GM19023 (cell line): ENCODE measurements around the gene DIAPH2.
"Not testable (repeated sequence)": the region's sequence is repeated elsewhere in the genome, so short reads cannot be mapped to it uniquely, and the experiment has no call there.

Experiments
- ATAC-seq: cut with Tn5 transposase; IDR thresholded peaks from one replicate; pipeline ENCODE4 v1.9.1; 2021; ENCODE audit warnings: mild to moderate bottlenecking, moderate library complexity; ENCODE audit not compliant: unreplicated experiment

Gene DIAPH2

GRCh38 chrX:96807318-96807717, 122.7 kb downstream of the DIAPH2 start:
- no peak for ATAC-seq

- ATAC-seq = no peak
Measured at GRCh38 chrX:96820935-96821334, 136.3 kb downstream of the DIAPH2 start.

DNA sequence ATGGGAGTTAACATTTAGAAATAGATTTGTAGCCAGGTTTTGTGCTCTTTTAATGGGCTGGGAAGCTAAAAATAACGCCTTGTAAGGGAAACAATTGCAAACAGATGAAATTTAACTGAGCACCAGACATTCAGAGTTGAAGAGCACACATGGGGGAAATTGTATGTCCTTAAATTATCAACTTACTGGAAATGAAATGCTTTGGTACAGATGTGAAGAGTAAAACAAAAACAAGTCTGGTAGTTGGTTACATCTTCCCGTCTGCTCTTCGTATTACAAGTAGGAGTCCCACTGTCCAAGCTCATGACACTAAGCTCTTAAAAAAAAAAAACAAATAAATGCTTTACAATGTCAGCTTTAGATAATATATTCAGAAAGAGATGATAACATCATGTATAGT, 139.5 kb downstream of the DIAPH2 start:
- ATAC-seq = no peak

DNA sequence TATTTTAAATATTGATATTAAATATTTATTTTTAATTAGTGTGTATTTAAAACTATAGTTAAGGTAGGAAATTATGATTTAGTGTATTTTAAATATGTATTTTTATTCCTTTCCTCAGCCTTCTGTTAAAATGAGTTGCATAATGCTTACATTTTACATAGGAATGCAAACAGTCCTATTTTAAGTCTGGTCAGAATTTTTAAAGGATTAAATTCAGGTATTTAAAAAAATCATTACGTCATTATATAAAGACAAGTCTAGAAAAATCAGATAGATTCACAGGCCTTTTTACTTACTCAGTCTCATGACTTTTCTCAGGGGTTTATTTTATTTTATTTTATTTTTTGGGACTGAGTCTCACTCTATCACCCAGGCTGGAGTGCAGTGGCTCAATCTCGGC, 148.7 kb downstream of the DIAPH2 start:
- no peak for ATAC-seq

- no peak for ATAC-seq
Measured at GRCh38 chrX:96834137-96834536, 149.5 kb downstream of the DIAPH2 start.

- ATAC-seq = peak; percentile 83
Measured at GRCh38 chrX:96835660-96836289, 151.1 kb downstream of the DIAPH2 start.

GRCh38 chrX:96837808-96838207, 153.2 kb downstream of the DIAPH2 start:
- ATAC-seq = no peak

- ATAC-seq = no peak
Measured at GRCh38 chrX:96838537-96838936, 153.9 kb downstream of the DIAPH2 start.

- no peak for ATAC-seq
Measured at GRCh38 chrX:96841325-96841724, 156.7 kb downstream of the DIAPH2 start.

- not testable (repeated sequence) for ATAC-seq
Measured at GRCh38 chrX:96841866-96842265, 157.2 kb downstream of the DIAPH2 start.

DNA sequence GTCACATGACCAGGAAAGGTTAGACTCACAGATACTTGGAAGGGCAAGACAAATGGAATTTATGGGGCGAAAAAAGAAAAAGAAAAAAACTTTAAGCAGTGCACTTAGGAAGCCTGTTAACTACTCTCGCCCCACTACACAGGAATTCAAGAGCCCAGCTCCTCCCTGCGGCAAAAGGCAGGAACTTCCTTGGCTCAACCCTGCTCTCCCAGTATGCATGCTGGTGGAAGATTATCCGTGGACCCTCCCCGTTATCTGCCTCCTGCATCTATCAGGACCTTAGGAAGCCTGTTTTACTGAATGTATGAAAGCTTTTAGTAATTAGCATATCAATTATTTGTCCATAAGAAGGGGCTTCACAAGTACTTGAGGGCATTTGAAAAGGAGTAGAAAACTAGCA, 158.9 kb downstream of the DIAPH2 start:
- ATAC-seq = no peak

DNA sequence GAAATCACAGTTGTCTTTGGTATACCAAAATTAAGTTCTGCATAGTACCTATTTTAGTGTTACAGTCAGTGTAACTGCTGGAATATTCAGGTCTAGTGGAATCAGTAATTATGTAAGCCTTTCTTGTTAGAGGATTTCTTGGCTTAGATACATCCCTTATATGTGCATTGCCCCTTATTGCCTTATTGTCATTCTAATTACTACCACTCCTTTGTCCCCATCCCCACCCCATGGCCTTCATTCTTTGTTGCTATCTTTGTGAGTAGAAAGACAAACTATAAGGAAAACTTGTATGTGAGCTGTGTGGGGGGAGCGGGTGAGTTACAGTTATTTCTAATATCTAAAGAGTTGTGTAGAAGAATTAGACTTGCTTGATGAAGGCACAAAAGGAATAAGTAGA, 162.2 kb downstream of the DIAPH2 start:
- ATAC-seq = no peak

- not testable (repeated sequence) for ATAC-seq
Measured at GRCh38 chrX:96859422-96859821, 174.8 kb downstream of the DIAPH2 start.

DNA sequence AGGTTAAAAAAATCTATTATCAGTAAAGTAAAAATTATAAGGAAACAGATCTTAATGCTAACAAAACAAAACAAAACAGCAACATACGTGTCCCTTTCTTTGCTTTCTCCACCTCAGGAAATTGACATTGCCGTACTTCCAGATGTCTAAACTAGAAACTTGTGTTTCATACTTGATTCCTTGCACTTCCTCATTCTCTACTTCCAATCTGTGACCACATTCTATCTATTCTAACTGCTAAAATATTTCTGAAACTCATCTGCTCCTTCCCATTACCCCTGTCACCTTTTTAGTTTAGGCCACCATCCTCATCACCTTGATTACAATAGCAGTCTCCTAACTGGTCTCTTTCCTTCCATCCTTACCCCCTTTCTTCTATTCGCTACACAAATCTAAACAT, 176.6 kb downstream of the DIAPH2 start:
- no peak for ATAC-seq

- no peak for ATAC-seq
Measured at GRCh38 chrX:96861661-96862060, 177.0 kb downstream of the DIAPH2 start.

DNA sequence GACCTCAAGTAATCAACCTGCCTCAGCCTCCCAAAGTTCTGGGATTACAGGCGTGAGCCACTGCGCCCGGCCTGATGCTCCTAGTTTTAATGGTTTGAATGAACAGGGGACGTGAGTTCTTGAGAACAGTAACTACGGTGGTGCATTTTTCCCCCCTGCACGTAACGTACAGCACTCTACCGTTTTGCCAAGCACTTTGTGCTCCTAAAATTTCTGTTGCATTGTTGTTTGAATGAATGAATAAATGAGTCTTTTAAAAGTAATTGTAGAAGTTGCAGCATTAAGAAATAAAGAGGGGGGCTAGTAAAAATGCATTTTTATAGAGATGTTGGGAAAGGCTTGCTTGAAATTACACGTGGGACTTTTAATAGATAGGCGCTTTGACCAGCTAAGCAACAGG, 199.0 kb downstream of the DIAPH2 start, which contains the start of gene RPA4:
Gene RPA4, plus strand, starts transcription at position 301 of the 400 bp plus-strand sequence. CDS start 403 bp downstream, outside the sequence.
- no peak for ATAC-seq

- ATAC-seq = no peak
Measured at GRCh38 chrX:96884027-96884426, 199.4 kb downstream of the DIAPH2 start.

DNA sequence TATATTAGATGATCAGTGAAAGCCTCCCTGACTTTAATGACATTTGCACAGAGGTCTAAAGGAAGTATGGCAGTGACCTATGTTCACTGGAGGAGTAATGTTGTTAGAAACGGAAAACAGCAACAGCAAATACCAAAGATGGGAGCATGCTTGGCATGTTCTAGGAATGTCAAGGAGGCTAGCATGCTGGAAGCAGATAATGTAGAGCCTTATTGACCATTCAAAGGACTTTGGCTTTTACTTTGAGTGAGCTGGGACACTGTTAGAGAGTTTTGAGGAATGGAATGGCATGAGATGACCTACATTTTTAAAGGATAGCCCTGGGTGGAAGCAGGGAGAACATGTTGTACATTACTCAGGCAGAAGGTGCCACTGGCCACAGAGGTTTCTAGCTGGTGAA, 205.1 kb downstream of the DIAPH2 start:
- ATAC-seq = no peak

DNA sequence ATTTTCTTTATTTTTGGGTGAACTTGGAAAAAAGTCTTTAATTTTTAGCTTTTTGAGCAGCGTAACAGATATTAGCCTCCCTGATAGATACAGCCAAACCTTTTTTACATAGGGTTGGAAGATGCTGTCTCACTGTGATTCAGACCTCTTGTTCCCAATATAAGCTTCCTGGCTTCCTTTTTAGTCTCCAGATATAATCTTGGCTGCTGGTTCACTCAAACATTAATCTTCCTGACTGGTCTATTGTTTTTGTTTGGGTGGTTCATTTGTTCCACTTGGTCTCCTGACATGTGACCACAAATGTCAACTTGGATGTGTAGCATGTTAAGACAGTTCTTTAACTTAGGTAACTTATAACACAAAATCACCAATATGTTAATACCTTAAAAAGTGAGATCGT, 222.1 kb downstream of the DIAPH2 start:
- ATAC-seq = no peak

DNA sequence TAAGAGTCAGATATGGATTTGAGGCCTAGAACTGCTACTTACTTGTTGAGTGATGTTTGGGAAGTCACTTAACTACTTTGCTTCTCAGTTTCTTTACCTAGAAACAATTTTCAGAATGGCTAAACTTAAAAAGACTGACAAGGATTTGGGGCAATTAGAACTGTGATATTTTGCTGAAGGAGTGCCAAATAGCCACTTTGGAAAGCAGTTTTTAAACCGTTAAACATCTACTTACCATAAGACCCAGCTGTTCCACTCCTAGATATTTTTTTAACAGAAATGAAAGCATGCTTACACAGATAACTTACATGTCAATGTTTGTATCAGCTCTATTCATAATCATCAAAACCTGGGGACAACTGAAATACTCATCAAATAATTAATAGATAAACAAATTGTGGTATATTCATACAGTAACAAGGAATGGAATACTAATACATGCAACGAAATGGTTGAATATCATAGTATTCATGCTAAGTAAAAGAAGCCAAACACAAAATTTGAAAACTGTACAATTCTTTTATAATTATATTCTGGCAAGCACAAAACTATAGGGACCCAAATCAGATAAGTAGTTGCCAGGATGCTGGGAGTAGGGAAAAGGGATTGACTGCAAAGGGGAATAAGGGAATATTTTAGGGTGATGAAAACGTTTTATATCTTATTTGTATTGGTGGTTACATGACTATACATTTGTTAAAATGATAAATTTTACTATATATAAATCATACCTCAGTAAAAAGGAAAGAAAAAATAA, 223.1 kb downstream of the DIAPH2 start:
- no peak for ATAC-seq

- ATAC-seq = no peak
Measured at GRCh38 chrX:96909291-96909690, 224.6 kb downstream of the DIAPH2 start.

DNA sequence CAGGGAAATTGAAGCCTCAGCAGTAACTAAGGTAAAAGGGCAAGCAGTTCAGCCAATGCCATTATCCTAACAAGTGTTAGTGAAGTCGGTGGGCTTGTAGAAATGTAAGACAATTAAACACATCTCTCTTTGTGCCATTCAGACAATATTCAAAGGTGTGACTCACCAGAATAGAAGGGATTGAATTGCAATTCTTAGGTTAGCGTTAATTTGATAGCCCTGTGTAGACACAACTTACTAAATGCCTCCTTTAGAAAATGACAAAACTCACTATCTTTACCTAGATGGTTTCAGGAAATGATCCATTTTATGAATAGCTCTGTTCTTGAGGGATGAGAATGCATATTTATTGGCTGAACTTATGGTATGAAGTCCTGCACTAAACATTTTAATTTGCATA, 234.2 kb downstream of the DIAPH2 start:
- ATAC-seq = no peak
